Mucosa of rectum (tissue), 2 donors: Measurements from ENCODE around the gene DYNLT3.

Source experiments
- H3K27ac ChIP-seq, 2 donors: one replicate each; pipeline ENCODE4 v1.7.0; 2013; ENCODE audit warnings: inconsistent platforms in 2 of 2, low read depth in 2 of 2, low read length in 2 of 2
- H3K27me3 ChIP-seq, 2 donors: one replicate each; pipeline ENCODE4 v1.7.0; 2013; ENCODE audit warnings: low read length in 2 of 2; ENCODE audit not compliant: control insufficient read depth in 2 of 2, insufficient read depth in 2 of 2
- H3K36me3 ChIP-seq, 2 donors: one replicate each; pipeline ENCODE4 v1.7.0; 2013; ENCODE audit warnings: low read length in 2 of 2; ENCODE audit not compliant: control insufficient read depth in 2 of 2, insufficient read depth in 2 of 2
- H3K4me1 ChIP-seq, 2 donors: one replicate each; pipeline ENCODE4 v1.7.0; 2013; ENCODE audit warnings: low read length in 2 of 2, mild to moderate bottlenecking in 1 of 2; ENCODE audit not compliant: control insufficient read depth in 2 of 2, insufficient read depth in 2 of 2
- H3K4me3 ChIP-seq, 2 donors: one replicate each; pipeline ENCODE4 v1.7.0; 2013; ENCODE audit warnings: low read length in 2 of 2
- H3K9ac ChIP-seq, 2 donors: one replicate each; pipeline ENCODE4 v1.7.0; 2013; ENCODE audit warnings: low read length in 2 of 2, low read depth in 1 of 2, mild to moderate bottlenecking in 1 of 2
- H3K9me3 ChIP-seq, 2 donors: one replicate each; pipeline ENCODE4 v1.7.0; 2013; ENCODE audit warnings: low read length in 2 of 2; ENCODE audit not compliant: control insufficient read depth in 2 of 2
- donor health status: healthy.
- donor health status: Normal muscosa, but diverticular disease.

DYNLT3 gene

GRCh38 chrX:37818031-37818430 lies 29.3 kb downstream of the DYNLT3 start:
- Histone ChIP-seq H3K27me3 (peaks cover 5 to 7% of the 10 kb centered on the region in 2 donors), H3K36me3 (no peaks in the 10 kb centered on the region), H3K4me1 (peaks cover 0 to 4% of the 10 kb centered on the region in 2 donors), H3K9me3 (no peaks in the 10 kb centered on the region), H3K4me3 (no peak overlapping the region), H3K27ac (no peak overlapping the region), H3K9ac (no peak overlapping the region)

DNA sequence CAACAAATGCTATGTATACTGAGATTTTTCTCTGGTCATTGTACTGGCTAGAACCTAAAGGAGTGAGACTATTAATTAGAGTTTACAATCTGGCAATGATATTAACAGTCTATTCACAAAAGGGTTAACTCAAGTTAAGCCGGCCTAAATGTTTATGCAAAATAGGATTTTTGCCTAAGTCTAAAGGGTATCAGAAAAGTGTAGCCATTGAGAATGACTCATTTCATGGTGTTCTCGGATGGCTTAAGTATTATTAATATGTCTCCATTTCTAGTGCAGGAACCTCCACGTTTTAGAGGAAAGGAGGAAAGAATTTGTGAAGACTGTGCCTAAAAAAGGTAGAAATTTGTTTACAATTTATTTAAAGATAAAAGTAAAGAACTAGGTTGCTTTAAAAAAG lies 29.8 kb downstream of the DYNLT3 start:
- H3K9me3 ChIP-seq: no peaks in the 10 kb centered on the region

DNA sequence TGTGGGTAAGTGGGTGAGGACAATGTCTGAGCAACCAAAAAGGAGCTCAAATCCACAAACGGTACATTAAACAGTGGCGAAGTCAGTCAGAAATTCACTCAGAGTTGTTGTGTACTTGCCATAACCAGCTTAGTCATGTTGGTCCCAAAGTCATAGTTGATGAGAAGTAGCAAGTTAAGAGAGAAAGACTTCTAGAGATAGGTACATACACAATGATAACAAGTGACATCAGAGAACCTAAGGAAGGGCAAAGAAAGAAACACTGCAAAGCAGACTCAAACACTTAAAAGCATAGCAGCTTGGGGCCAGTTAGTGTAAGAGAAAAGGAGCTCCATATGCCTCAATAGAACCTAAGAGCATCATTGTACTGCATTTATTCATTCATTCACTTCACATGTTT lies 30.2 kb downstream of the DYNLT3 start:
- peaks cover 5 to 7% of the 10 kb centered on the region in 2 donors for H3K27me3 ChIP-seq
- H3K4me1 ChIP-seq: peaks cover 0 to 4% of the 10 kb centered on the region in 2 donors
- no peaks in the 10 kb centered on the region for H3K9me3 ChIP-seq
- H3K36me3 ChIP-seq: no peaks in the 10 kb centered on the region
- H3K9ac ChIP-seq: no peak overlapping the region
- H3K4me3 ChIP-seq: no peak overlapping the region
- no peak overlapping the region for H3K27ac ChIP-seq

More for the DNA sequence above, 29.8 kb downstream of the DYNLT3 start:
- Histone ChIP-seq H3K27ac (no peak overlapping the region), H3K36me3 (no peaks in the 10 kb centered on the region), H3K4me1 (peaks cover 0 to 4% of the 10 kb centered on the region in 2 donors), H3K27me3 (peaks cover 5 to 7% of the 10 kb centered on the region in 2 donors), H3K4me3 (no peak overlapping the region), H3K9ac (no peak overlapping the region)

DNA sequence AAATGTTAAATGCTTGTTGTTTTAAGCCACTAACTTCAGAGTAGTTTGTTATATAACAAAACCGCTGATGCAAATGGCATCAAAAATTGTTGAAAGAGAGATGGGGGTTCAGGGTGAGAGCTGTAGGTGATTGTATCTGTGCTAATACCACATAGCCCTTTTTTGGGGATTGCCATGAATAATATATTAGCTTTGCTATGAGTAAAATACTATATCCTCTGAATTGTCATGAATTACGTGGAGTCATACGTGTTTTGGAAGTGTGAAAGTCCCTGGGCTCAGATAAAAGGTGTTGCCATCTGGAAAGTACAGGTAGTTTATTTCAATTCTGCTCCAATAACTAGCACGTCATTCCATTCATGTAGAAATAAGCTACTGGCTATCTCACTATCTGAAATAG lies 30.6 kb downstream of the DYNLT3 start:
- Histone ChIP-seq H3K27me3 (peaks cover 5 to 7% of the 10 kb centered on the region in 2 donors), H3K4me3 (no peak overlapping the region), H3K4me1 (peaks cover 0 to 4% of the 10 kb centered on the region in 2 donors), H3K9ac (no peak overlapping the region), H3K9me3 (no peaks in the 10 kb centered on the region), H3K36me3 (no peaks in the 10 kb centered on the region), H3K27ac (peak overlapping the region in 1 of 2 donors; percentile 11)

DNA sequence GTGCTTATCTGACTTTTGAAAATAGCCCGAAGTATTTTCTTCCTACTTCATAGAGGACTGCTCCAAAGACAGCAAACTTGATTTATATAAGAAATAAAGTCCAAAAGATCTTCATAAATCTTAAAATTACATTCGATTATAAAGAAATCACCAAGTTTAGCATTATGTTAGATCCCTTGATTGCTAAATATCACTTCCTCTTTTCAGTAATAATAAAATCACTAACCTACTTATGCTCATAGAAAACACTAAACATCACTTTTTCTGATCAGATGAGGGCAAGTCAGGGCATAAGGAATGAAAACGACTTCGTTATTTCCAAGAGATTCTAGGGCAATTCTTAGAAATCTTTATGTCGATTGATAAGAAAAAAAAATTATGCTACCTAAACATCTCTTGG lies 32.0 kb downstream of the DYNLT3 start:
- Histone ChIP-seq H3K9me3 (no peaks in the 10 kb centered on the region), H3K27ac (no peak overlapping the region), H3K4me1 (peaks cover 0 to 4% of the 10 kb centered on the region in 2 donors), H3K9ac (no peak overlapping the region), H3K36me3 (no peaks in the 10 kb centered on the region), H3K4me3 (no peak overlapping the region), H3K27me3 (peaks cover 5 to 7% of the 10 kb centered on the region in 2 donors)

DNA sequence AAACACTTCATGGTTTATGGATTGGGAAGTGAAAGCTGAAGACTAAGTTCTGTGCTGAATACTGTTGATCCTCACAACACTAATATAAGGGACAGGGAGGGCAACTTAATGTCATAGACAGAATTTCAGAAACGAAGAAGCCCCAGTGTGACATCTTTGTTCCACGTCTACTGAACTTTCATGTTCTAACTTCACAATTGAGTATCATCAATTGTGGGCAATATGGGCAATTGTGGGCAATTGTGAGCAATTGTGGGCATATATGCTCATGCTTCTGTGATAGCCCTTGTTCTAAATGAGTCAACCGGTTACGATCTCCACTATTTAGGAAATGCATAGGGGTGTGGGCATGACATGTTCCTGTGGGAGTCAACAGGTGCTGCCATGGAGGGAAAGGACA lies 33.8 kb downstream of the DYNLT3 start:
- no peaks in the 10 kb centered on the region for H3K36me3 ChIP-seq
- H3K9ac ChIP-seq: no peak overlapping the region
- H3K9me3 ChIP-seq: no peaks in the 10 kb centered on the region
- H3K27ac ChIP-seq: no peak overlapping the region
- peaks cover 0 to 4% of the 10 kb centered on the region in 2 donors for H3K4me1 ChIP-seq
- no peak overlapping the region for H3K4me3 ChIP-seq
- peaks cover 5 to 7% of the 10 kb centered on the region in 2 donors for H3K27me3 ChIP-seq

GRCh38 chrX:37812110-37812509 lies 35.3 kb downstream of the DYNLT3 start:
- Histone ChIP-seq H3K4me1 (no peaks in the 10 kb centered on the region), H3K27me3 (peaks cover 5 to 7% of the 10 kb centered on the region in 2 donors), H3K36me3 (no peaks in the 10 kb centered on the region), H3K9ac (no peak overlapping the region), H3K27ac (no peak overlapping the region), H3K9me3 (no peaks in the 10 kb centered on the region), H3K4me3 (no peak overlapping the region)

DNA sequence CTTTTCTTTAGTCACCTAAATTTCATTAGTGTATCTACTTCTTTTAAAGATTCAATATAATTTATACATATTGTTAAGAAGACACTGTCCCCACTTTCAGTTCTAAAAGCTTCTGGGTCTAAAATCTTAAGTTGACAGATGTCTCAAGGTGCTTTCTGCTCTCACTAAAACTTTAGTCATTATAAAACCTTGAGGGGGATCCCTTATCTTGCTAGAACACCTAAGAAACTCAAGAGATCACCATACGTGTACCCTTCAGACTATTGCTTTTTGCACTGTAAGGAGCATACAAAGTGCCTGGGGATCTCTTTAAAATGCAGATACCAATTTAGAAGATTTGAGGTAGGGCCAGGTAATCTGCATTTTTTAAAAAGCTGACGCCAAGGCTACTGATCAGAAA lies 37.4 kb downstream of the DYNLT3 start:
- no peak overlapping the region for H3K9ac ChIP-seq
- no peaks in the 10 kb centered on the region for H3K4me1 ChIP-seq
- H3K9me3 ChIP-seq: no peaks in the 10 kb centered on the region
- no peaks in the 10 kb centered on the region for H3K36me3 ChIP-seq
- peaks cover 0 to 2% of the 10 kb centered on the region in 2 donors for H3K27me3 ChIP-seq
- H3K4me3 ChIP-seq: no peak overlapping the region
- no peak overlapping the region for H3K27ac ChIP-seq

DNA sequence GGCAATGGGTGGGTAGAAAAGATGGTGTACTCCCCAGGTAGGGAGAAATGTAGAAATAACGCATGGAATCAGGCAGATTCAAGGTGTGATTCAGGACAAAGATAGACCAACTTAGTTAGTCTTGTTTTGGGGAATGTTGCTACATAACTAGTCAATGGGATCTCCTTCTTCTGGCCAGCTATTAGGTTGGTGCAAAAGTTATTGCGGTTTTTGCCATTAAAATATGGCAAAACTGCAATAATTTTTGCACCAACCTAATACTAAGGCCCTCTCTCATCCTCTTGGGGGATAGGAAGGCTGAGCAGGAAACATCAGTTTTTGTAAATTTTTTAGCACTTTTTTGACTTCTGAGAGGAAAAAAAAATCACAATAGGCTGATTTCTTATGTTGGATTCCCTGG lies 44.3 kb downstream of the DYNLT3 start:
- Histone ChIP-seq H3K9ac (no peak overlapping the region), H3K36me3 (no peaks in the 10 kb centered on the region), H3K9me3 (no peaks in the 10 kb centered on the region), H3K27me3 (no peaks in the 10 kb centered on the region), H3K27ac (no peak overlapping the region), H3K4me1 (no peaks in the 10 kb centered on the region), H3K4me3 (no peak overlapping the region)

DNA sequence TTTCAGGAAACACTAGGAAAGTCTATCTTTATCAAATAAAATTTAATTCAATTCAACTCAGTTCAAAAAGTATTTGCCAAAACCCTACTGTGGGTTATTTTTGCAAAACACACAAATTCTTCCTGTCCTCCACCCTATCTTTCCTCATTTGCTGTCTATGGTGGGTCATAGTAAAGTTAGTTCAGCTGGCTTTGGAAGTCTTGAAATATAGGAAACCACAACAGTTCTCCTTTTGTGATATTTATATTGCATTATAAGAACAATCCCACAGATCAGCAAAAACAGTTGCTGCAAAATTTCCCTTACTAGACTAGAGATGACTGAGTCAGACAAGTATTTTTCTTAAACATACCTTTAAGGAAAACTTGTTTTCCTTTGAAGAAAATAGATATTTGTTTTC lies 45.3 kb downstream of the DYNLT3 start:
- H3K27ac ChIP-seq: no peak overlapping the region
- H3K4me3 ChIP-seq: no peak overlapping the region
- no peaks in the 10 kb centered on the region for H3K27me3 ChIP-seq
- H3K9me3 ChIP-seq: no peaks in the 10 kb centered on the region
- no peaks in the 10 kb centered on the region for H3K36me3 ChIP-seq
- H3K4me1 ChIP-seq: no peaks in the 10 kb centered on the region
- no peak overlapping the region for H3K9ac ChIP-seq

GRCh38 chrX:37800717-37801116 lies 46.7 kb downstream of the DYNLT3 start:
- Histone ChIP-seq H3K9ac (no peak overlapping the region), H3K4me1 (no peaks in the 10 kb centered on the region), H3K27ac (no peak overlapping the region), H3K27me3 (no peaks in the 10 kb centered on the region), H3K4me3 (no peak overlapping the region), H3K9me3 (no peaks in the 10 kb centered on the region), H3K36me3 (no peaks in the 10 kb centered on the region)
